K562 (cell line): ENCODE measurements around the gene SCNN1A. TPM values are rescaled to one million over a fixed set of nuclear protein-coding genes. Genes with fewer than 3 reads are reported as not detected.
A peak's percentile ranks its signal among the peaks of the same experiment; 100 is the strongest.

ENCODE experiments used
- ATAC-seq: fragments of 200-7000 bp; cut with Tn5 transposase; 3 replicates; pipeline ENCODE4 v1.9.1; 2020; ENCODE audit warnings: moderate library complexity
- BruUV-seq: library from RNA; stranded (reverse); fragments of 400-500 nt; replicated peaks from 2 replicates; lab custom pipeline; 2021; lab: Mats Ljungman, UMichigan
- CTCF ChIA-PET: fragments of 300-600 bp; formaldehyde crosslinking; extraction: SDS; loops from one replicate; lab custom pipeline; 2021; ENCODE audit warnings: low intra/inter-chr PET ratio; lab: Yijun Ruan, JAX
- POLR2A ChIA-PET: fragments of 300-600, 350-650 bp; sonication (Branson Sonifier 250); formaldehyde crosslinking; extraction: SDS; loops from one replicate; lab custom pipeline; 2021; ENCODE audit warnings: antibody characterized with exemption, inconsistent platforms; lab: Yijun Ruan, JAX
- DNase-seq, 4 experiments: peaks; one replicate each; pipeline versions ENCODE4 v3.0.0 to v3.0.0-alpha.2; 2011 to 2018; ENCODE audit warnings: low spot score in 3 of 4, mixed read lengths in 3 of 4; ENCODE audit errors: extremely low read depth in 1 of 4
- FAIRE-seq: peaks from 2 replicates; lab custom pipeline; 2011; peaks lifted over from hg19 to GRCh38; lab: Jason Lieb, UNC
- H2AFZ ChIP-seq: 2 replicates; pipeline ENCODE4 v1.6.0; 2011; ENCODE audit warnings: low read depth, low read length, control low read depth, inconsistent platforms
- H3K27ac ChIP-seq: fragments of 200-600 bp; 3 replicates; pipeline ENCODE4 v1.8.0; 2011; ENCODE audit warnings: low read depth, mild to moderate bottlenecking, control low read depth, inconsistent platforms, low read length, moderate library complexity, mixed read lengths; ENCODE audit errors: extremely low read depth
- H3K27me3 ChIP-seq, 2 experiments: fragments of 300-600 bp in 1 of 2; 2 replicates in 1 of 2; 3 replicates in 1 of 2; pipeline versions ENCODE4 v1.6.0 to v1.8.0; 2011; ENCODE audit warnings: inconsistent platforms in 2 of 2, low read length in 2 of 2, mild to moderate bottlenecking in 1 of 2, mixed read lengths in 1 of 2, moderate library complexity in 1 of 2; ENCODE audit not compliant: control insufficient read depth in 2 of 2, insufficient read depth in 2 of 2
- H3K36me3 ChIP-seq: fragments of 300-600 bp; 3 replicates; pipeline ENCODE4 v1.8.0; 2011; ENCODE audit warnings: mild to moderate bottlenecking, low read length, inconsistent platforms; ENCODE audit not compliant: control insufficient read depth, insufficient read depth
- H3K4me1 ChIP-seq, 2 experiments: fragments of 200-600 bp in 1 of 2; replicated peaks in 1 of 2; 2 replicates in 1 of 2; 3 replicates in 1 of 2; pipeline versions ENCODE4 v1.5.1 to v1.8.0; 2011; ENCODE audit warnings: inconsistent platforms in 2 of 2, low read length in 2 of 2, mild to moderate bottlenecking in 1 of 2, mixed read lengths in 1 of 2, moderate library complexity in 1 of 2; ENCODE audit not compliant: control insufficient read depth in 2 of 2, insufficient read depth in 2 of 2
- H3K4me2 ChIP-seq: 2 replicates; pipeline ENCODE4 v1.6.1; 2011; ENCODE audit warnings: low read length, control low read depth, inconsistent platforms, mixed read lengths; ENCODE audit not compliant: insufficient read depth
- H3K4me3 ChIP-seq: fragments of 200-600 bp; sonication (generic), shearing (Covaris generic); 2 replicates; pipeline ENCODE4 v1.5.1; 2016; ENCODE audit warnings: control low read depth, inconsistent platforms
- H3K79me2 ChIP-seq: fragments of 200-600 bp; 3 replicates; pipeline ENCODE4 v1.8.0; 2011; ENCODE audit warnings: low read length, inconsistent platforms; ENCODE audit not compliant: control insufficient read depth, insufficient read depth
- H3K9ac ChIP-seq, 2 experiments: 2 replicates each; pipeline versions ENCODE4 v1.6.0 to v1.6.1; 2011; ENCODE audit warnings: low read depth in 2 of 2, low read length in 2 of 2, control low read depth in 1 of 2, inconsistent platforms in 1 of 2, mild to moderate bottlenecking in 1 of 2, mixed read lengths in 1 of 2; ENCODE audit not compliant: insufficient read depth in 1 of 2
- H3K9me1 ChIP-seq: one replicate; pipeline ENCODE4 v1.6.0; 2011; ENCODE audit warnings: inconsistent platforms, mild to moderate bottlenecking, low read length, moderate library complexity; ENCODE audit not compliant: control insufficient read depth, insufficient read depth
- H3K9me3 ChIP-seq: replicated peaks from 2 replicates; pipeline ENCODE4 v1.5.1; 2011; ENCODE audit warnings: low read depth, low read length, inconsistent platforms; ENCODE audit not compliant: control insufficient read depth, insufficient read depth
- H4K20me1 ChIP-seq: replicated peaks from 2 replicates; pipeline ENCODE4 v1.6.1; 2011; ENCODE audit warnings: low read length, inconsistent platforms, mixed read lengths; ENCODE audit not compliant: control insufficient read depth, insufficient read depth
- DMBX1 ChIP-seq: fragments of 250-450 bp; sonication (Bioruptor Pico); IDR thresholded peaks from 2 replicates; pipeline ENCODE4 v1.8.0; 2022; ENCODE audit warnings: inconsistent platforms, mild to moderate bottlenecking, moderate library complexity, borderline replicate concordance
- ELF2 ChIP-seq: fragments of 250-450 bp; sonication (Bioruptor Pico); IDR thresholded peaks from 2 replicates; pipeline ENCODE4 v1.5.0; 2021; ENCODE audit warnings: mild to moderate bottlenecking
- ZNF263 ChIP-seq: sonication (generic); formaldehyde crosslinking; IDR thresholded peaks from 2 replicates; pipeline ENCODE4 v1.8.0; 2022; ENCODE audit warnings: mild to moderate bottlenecking, missing genetic modification reagents, borderline replicate concordance
- WGBS: fragments of 100-300 bp; shearing (Covaris generic); methylation state at CpG from one replicate; pipeline ENCODE4 v1.1.6; 2016; ENCODE audit warnings: low coverage, mixed read lengths; ENCODE audit not compliant: insufficient coverage; ENCODE audit errors: missing lambda C conversion rate; 5-methylcytosine and 5-hydroxymethylcytosine counted together
- in situ Hi-C: fragments of 300-500 bp; cut with MboI; formaldehyde crosslinking; loops from 4 replicates; pipeline ENCODE4 v1.15.0; 2018; ENCODE audit warnings: inconsistent platforms, mixed read lengths
- intact Hi-C: fragments of 100-400 bp; cut with micrococcal nuclease; formaldehyde crosslinking; loops from 2 replicates; pipeline ENCODE4 v1.14.2; 2022
- polyA plus RNA-seq, 8 experiments: library from polyadenylated mRNA; depleted of rRNA in 4 of 8; stranded (reverse) in 5 of 8; unstranded in 3 of 8; fragments of >200 nt; fragmentation: Nextera tagmentation in 2 of 8; fragmentation: Illumina TruSeq in 1 of 8; extraction: Ambion mirVana in 2 of 8; extraction: Trizol in 1 of 8; gene quantifications; 2 replicates each; pipeline versions ENCODE4 v1.2.1 to v1.2.3, GENCODE V29; 2011 to 2014; ENCODE audit warnings: inconsistent platforms in 1 of 8, missing spikeins in 1 of 8
- total RNA-seq, 7 experiments: library from RNA; depleted of rRNA in 6 of 7; stranded (reverse); fragments of >200 nt in 6 of 7; fragmentation: Illumina TruSeq in 2 of 7; extraction: Trizol in 2 of 7; gene quantifications; 2 replicates each; pipeline versions ENCODE4 v1.2.1 to v1.2.3, GENCODE V29; 2011 to 2021; ENCODE audit warnings: low replicate concordance in 1 of 7
- TF ChIP-seq, protein P1 (sequence below): fragments of 450-650 bp; IDR thresholded peaks from 2 replicates; pipeline ENCODE4 v1.6.1; 2016; ENCODE audit warnings: low read depth, mild to moderate bottlenecking, moderate library complexity

The SCNN1A gene
- total and polyA plus RNA-seq, 9 of the 15 experiments (the other 6 are each of a cell fraction or from before 2014, with no cell fraction given), result 0.15 to 0.49 (median 0.32) TPM; not detected in 5

GRCh38 chr12:6310771-6311610, 64.4 kb downstream of the SCNN1A start:
- intact Hi-C loops (no loop called here), in situ Hi-C loops (no loop called here)
- peak overlapping the region; percentile 38 for H3K4me3 ChIP-seq
- H4K20me1 ChIP-seq, result no peaks in the 10 kb centered on the region
- H3K9me3 ChIP-seq, result no peaks in the 10 kb centered on the region
- H3K79me2 ChIP-seq, result no peaks in the 10 kb centered on the region
- no peaks in the 10 kb centered on the region for H3K36me3 ChIP-seq
- CTCF ChIA-PET, result no interaction called here
- ATAC-seq, result peak; percentile 10; the same call in 1 of the 3 replicates
- H3K27me3 ChIP-seq, result no peaks in the 10 kb centered on the region
- DNase-seq, result peak in 2 of 4 experiments; percentile 60 to 66
- POLR2A ChIA-PET, result interaction anchor here (0.6 kb wide), 1 partner anchor 277 kb away, joined by 3 read pairs; no protein-coding TSS in a partner anchor
- peaks cover 0 to 24% of the 10 kb centered on the region in 2 experiments; a peak in 2 of 5 replicates for H3K4me1 ChIP-seq
- 36% methylated on average over 10 of the region's 43 CpGs for WGBS
- H2AFZ ChIP-seq, result peak overlapping the region; percentile 72; the same call in 1 of the 2 replicates
- FAIRE-seq, result no peak
- H3K4me2 ChIP-seq, result peak overlapping the region; percentile 60
- TF ChIP-seq, protein P1, sequence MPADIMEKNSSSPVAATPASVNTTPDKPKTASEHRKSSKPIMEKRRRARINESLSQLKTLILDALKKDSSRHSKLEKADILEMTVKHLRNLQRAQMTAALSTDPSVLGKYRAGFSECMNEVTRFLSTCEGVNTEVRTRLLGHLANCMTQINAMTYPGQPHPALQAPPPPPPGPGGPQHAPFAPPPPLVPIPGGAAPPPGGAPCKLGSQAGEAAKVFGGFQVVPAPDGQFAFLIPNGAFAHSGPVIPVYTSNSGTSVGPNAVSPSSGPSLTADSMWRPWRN, result no peak
- TF ChIP-seq ZNF263 (CRISPR knock-in tag) (peak; percentile 78), DMBX1 (no peak), ELF2 (CRISPR knock-in tag) (no peak)
- no peak overlapping the region for H3K27ac ChIP-seq
- BruUV-seq, result no TSS peak
- H3K9me1 ChIP-seq, result no peaks in the 10 kb centered on the region
- peak overlapping the region; percentile 25 to 82; a peak in 3 of 4 replicates for H3K9ac ChIP-seq
